Stimulated activated CD4-positive, alpha-beta T cell treated with anti-CD3 and anti-CD28 coated beads, Interleukin-1b, Interleukin-23, amount 100 ng/mL, for 24 hours (primary cell): ENCODE measurements around the gene FBXO28.
"Not testable (repeated sequence)": the region's sequence is repeated elsewhere in the genome, so short reads cannot be mapped to it uniquely, and the experiment has no call there.

Source experiments
- DNase-seq, 4 experiments: peaks; one replicate each; pipeline ENCODE4 v3.0.0-alpha.2; 2020; ENCODE audit warnings: low read depth in 4 of 4, low spot score in 1 of 4

The FBXO28 gene, protein sequence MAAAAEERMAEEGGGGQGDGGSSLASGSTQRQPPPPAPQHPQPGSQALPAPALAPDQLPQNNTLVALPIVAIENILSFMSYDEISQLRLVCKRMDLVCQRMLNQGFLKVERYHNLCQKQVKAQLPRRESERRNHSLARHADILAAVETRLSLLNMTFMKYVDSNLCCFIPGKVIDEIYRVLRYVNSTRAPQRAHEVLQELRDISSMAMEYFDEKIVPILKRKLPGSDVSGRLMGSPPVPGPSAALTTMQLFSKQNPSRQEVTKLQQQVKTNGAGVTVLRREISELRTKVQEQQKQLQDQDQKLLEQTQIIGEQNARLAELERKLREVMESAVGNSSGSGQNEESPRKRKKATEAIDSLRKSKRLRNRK

DNA sequence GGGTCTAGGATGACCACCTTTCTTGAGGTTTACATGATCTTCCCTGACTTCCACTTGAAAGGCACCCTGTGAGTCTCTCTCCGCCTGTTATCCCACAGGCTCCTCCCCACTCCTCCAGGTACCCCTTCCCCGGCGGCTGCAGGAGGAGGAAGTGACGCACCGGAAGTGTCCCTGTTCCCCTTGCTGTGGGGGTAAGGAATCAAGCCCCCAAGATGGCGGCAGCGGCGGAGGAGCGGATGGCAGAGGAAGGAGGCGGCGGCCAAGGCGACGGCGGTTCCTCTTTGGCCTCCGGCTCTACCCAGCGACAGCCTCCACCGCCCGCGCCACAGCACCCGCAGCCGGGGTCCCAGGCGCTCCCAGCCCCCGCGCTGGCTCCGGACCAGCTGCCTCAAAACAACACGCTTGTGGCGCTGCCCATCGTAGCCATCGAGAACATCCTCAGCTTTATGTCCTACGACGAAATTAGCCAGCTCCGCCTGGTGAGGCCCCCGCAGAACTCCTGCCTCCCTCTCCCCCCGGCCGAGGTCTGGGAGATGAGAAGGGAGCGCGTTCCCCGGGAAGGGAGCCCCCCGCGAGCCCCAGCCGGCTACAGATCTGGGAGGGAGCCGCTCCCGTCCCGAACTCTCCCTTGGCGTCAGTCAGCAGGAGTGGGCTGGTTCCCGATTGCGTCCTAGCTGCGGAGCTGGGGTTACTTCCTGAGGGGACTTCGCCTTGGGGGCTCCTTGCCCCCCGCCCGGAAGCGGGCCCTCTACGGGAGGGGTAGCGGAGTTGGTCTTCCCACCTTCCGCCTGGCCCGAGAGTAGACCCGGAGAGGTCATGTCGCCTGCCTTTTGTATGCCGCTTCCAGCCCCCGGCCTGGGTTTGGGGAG, at the start of gene FBXO28:
TSS of gene FBXO28 (plus strand) at position 194 of the 869 bp plus-strand sequence. CDS start at position 213, 19 bp downstream.
- peak; percentile 86 to 97 (median 90) for DNase-seq

DNA sequence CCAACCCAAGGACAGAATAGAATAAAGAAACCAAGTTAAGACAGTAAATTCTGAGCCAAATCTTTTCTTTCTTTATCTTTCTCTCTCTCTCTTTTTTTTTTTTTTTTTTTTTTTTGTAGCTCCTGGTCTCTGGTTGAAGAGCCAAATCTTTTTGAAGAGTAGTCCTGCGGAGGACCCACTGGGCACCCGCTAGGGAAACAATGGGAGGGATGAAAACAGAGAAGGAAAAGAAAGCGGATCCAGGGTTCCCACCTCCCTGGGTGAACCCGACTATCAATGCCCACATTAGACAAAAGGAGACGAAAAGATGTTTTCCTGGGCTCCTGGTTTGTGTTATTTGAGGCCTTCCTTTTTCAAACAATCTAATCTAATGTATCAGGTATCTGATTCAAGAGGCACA, 49.8 kb upstream of the FBXO28 start:
- DNase-seq: no peak

DNA sequence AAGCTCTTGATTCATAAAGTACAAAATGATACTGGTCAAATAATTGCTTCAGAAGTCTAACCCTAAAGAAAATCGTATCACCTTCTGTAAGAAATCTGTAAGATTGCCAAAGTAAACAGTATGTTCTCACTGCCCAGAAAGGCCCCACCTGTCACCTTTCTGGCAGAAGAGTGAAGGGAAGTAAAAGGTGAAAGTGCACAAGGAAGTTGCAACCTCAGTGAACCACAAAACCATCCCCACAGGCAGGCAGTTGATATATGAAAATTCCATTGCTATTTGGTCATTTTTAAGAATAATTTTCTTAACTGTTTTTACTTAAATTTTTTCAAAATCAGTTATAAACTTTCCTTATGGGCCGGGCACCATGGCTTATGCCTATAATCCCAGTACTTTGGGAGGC, 48.5 kb upstream of the FBXO28 start:
- DNase-seq: no peak

DNA sequence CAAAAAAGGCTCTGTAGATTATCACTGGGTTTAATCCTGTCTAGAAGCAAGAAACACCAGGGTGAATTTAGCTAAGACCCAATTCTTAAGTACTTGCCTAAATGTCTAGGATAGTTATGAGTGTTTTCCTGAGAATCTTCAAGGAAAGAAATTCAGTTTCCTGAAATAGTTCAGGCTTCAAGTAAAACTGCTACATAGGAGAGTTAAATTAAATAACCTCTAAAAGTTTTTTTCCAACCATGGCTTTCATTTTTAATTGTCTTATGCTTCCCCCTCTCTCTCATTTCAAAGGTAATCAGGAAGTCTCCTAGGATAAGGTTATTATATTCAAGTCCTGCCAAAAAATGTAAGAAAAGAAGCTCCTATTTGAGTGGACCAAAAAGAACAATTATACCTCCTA, 46.7 kb upstream of the FBXO28 start:
- DNase-seq: no peak

DNA sequence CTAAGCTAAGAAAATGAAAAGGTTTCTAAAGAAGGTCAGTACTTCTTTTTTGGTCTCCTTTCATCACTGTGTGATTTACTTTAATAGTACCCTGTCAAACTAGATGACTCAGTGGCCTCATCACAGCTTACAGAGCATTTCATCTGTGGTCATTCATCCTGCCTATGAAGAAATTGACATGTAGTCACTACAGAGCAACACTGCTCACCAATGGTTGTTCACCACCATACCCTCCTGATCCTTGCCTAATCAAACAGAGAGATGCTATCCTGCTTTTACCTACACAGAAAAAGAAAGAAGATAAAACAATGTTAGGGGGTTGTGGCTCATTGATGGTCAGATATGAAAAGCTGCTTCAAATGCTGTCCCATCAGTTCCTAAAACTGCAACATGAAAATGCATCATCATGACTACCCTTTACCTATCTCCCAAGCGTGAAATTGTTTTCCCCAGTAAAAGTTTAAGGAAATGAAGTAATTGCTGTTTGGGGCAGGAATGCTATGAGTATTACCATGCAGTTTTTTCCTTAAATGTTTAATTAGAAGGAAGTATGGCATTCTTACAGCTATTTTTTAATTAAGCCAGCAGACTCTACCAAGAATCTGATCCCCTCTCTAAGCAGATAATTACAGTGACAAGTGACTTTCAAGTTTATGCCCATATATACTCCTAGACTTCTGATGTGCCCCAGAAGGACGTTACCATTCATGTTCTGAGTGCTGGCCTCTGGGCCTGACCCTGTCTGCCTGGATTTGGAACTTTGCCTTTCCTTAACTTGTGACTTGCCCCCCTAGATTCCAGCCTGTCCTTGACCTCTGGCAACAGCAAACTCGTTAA, 46.1 kb upstream of the FBXO28 start:
- no peak for DNase-seq

DNA sequence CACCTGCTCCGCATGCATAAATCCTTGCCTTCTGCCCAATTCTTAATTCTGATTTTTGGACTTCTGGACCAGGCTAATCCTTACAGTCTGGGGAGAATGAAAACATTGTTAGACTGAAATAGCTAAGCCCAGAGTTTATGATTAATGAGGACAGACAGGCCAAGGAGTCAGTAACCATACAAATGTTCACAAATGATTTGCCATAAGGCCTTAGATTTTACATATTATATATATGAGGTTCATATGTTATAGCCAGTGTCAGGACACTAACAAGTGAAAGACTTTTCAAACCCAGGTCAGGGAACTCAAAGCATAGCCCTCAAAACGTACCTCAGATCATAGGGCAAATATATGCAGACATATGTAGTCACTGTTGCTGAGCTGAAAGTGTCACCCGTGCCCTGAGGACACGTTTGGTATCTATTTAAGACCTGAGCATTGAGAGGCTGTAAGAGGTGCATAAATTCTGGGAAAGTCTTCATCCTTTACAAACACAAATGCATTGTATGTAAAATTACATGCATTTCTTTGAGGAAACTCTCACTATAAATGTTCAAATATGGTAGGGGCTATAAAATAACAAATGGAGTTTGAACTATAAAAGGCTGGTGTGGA, 45.3 kb upstream of the FBXO28 start:
- no peak for DNase-seq

DNA sequence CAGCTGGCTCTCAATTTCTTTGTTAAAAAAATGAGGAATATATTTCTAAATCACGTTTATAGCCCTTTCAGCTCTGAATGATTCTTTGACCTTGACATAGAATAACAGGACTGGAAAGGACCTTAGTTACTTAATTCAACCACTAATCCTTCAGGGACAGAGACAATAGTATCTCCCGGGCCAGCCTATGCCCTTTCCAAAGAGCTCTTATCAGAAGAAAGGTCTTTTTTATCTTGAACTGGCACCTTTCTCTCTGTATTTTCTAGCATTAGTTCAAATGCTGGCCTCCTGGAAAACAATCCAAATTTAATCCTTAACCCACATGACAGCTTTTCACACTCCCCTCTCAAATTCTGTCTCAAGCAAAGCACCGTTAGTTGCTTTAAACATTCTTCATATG, 44.8 kb upstream of the FBXO28 start:
- no peak for DNase-seq

DNA sequence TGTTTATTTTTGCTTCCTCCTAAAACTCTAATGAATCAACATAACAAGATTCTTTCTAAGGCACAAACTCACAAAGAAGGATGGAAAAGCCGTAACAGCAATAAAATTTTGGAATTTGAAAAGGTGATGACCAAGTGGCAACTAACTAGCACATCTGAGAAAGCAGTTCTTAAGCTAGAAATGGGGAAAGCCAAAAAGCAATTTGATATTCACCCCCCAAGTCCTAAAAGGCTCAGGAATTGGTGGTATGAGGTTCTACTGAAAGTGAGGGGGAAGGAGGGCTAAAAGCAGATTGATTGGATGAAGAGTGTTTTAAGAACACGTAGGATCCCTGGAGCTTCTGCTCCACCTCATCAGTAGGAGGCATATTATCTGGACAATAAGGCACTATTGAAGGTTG, 43.4 kb upstream of the FBXO28 start:
- no peak for DNase-seq

DNA sequence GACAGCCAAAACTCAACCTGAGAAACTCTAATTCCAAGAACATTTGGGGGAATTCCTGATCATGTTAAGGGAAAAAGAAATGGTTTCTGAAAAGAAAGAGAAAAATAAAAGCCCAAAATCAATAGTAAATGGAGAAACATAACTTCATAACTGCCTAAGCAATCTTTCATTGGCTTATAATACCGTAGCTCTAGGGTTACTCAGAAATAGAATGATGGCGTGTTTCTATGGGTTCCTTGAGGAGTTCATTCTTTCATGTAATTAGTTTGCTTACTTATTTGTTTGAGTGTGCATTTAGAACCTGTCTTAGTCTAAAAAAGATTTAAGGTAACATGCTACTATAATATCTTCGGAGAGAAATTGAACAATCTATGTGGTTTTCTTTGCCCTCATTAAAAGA, 37.5 kb upstream of the FBXO28 start:
- no peak for DNase-seq

DNA sequence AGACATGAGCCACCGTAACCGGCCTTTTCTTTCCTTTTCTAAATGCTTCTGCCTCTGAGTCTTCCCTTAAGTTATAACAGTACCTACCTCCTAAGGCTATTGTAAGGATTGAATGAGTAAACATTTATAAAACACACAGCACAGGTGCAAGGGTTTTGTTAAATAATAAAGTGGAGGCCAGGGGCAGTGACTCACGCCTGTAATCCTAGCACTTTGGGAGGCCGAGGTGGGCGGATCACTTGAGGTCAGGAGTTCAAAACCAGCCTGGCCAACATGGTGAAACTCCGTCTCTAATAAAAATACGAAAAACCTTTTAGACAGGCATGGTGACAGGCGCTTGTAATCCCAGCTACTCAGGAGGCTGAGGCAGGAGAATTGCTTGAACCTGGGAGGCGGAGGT, 34.3 kb upstream of the FBXO28 start:
- DNase-seq: not testable (repeated sequence)

DNA sequence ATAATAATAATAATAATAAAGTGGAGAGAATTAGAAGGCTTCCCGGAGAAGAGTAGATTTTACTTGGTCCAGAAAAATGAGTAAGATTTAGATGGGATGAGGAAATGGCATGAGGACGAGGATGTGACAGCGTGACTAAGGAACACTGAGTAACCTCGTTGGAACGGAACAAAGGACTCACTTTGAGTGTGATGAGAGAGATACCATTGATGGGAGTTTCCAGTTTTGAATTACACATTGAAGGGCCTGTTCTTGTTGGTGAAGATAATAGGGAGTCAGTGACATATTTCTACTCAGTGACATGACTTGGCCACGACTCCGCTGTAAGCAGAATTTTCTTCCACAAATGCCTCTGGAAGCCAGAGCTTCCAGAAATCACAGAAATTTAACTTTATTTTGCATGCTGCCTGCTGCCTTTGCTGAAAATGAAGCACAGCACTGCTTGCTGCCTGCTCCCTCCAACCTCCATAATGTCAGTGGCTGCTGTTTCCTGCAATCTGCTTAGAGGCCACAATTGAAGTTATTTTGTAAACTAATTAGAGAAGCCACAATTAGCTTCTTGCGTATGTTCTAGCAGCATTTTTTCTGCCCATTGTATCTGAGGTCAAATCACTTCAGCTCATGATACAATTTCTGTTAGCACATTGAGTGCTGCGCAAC, 33.7 kb upstream of the FBXO28 start:
- no peak for DNase-seq

DNA sequence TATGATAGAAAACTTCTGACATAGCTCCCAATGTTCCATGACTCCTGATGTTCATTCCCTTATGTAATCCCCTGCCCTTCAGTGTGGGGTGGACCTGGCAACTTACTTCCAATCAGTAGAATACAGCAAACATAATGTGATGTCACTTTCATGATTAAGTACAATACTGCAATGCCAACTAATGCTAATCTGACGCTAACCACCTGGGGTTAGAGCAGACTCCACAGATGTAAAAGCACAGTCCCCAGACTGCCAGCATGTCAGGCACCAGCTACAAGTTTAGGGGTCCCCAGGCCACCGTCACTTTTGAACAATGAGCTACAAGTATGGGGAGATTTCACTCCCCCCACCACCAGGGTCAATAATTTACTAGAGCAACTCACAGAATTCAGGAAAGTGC, 32.3 kb upstream of the FBXO28 start:
- DNase-seq: no peak

DNA sequence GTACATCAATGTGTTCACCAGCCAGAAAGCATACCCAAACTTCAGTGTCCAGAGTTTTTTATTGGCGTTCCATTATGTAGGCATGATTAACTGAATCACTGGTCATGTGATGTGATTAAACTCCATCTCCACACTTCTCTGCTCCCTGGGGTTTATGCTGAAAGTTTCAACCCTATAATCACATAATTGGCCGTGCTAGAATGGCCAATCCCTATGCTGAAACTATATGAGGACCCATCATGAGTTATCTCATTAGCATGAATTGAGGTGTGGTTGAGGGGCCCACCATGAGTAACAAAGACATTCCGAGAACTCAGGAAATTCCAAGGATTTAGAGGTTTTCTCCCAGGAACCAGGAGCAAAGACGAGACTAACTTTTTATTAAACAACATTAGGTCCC, 31.8 kb upstream of the FBXO28 start:
- DNase-seq: no peak

DNA sequence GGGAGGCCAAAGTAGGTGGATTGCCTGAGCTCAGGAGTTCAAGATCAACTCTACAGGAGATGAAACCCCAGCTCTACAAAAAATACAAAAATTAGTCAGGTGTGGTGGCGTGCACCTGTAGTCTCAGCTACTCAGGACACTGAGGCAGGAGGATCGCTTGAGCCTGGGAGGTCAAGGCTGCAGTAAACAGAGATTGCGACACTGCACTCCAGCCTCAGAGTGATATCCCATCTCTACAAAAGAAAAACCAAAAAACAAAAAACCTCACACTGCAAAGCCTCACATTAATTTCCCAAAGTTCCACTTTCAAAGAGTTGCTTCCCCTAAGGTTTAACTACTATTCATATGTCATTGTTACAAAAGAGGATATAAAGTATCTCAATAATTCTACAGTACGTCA, 29.0 kb upstream of the FBXO28 start:
- DNase-seq: no peak

DNA sequence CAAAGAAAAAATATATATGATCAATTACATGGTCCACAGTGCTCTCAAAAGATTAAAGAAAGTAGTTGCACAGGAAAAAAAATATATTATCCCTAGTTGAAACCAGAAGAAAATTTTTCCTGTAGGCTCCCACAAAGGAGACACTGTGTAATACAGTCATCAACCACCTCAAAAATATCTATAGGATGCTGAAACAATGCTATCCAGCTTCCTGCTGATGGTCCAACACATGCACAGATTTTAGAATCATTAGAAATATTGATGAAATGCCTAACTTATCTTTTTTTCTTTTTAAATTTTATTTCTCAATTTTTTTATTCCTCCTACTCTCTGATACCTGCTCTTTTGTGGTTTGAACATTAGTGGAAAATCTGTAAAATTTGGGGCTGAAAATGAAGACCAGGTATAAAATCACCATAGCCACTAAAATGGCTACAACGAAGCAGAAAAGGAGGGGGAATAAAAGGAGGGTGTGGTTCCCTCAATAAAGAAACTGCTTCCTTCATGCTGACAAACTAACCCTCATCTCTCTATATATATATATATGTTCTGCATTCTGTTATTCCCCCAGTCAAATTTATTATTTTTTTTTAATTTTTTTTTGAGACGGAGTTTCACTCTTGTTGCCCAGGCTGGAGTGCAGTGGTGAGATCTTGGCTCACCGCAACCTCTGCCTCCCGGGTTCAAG, 28.3 kb upstream of the FBXO28 start:
- no peak for DNase-seq

DNA sequence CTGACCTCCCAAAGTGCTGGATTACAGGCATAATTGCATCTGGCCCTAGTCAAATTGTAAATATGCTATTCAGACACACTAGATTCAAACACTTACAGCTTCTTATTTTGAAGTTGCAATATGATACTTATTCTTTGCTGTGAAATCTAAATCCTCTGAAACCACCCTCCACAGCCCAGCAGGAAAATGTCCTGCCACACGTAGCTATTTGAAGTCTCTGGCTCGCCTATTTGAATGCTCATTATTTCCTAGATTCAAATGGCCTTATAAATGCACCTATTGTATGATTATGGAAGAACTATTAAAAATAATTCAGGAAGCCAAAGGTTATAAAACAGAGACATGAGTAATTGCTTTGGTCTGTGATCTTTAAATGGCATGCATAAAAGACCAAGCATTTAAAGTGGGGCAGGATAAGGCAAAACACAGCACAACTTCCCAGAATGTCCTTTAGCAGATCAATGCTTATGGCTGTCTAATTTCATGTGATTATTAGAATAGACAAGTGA, 26.6 kb upstream of the FBXO28 start:
- no peak for DNase-seq

DNA sequence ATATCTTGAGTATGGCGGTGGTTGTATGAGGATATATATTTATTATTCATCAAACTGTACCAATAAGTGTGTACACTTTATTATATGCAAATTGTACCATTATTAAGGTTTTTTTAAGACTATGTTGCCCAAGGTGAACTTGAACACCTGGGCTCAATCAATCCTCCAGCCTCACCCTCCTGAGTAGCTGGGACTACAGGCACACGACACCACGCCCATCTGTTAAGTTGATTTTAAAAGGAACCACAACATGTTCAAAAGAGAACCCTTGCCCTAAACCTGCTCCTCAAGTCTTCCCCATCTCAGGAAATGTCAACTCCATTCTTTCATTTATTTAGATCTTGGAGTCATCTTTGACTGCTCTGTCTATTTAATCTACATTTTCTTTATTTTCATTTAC, 24.3 kb upstream of the FBXO28 start:
- DNase-seq: no peak

DNA sequence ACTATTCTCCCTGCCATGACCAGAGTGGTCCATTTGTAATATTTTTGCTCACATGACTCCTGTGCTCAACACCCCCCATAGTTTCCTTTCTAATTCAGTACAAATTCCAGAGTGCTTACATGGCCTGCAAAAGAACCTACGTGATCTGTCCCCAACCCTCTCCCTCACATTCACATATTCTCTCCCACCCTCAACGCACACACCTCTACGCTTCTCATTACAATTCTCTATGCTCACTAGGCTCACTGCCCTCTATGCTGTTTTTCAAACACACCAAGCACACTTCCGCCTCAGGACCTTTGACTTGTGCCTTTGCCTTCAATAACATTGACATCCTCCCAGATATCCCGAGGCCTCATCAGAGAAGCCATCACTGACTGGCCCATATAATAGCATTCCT, 23.8 kb upstream of the FBXO28 start:
- DNase-seq: no peak

DNA sequence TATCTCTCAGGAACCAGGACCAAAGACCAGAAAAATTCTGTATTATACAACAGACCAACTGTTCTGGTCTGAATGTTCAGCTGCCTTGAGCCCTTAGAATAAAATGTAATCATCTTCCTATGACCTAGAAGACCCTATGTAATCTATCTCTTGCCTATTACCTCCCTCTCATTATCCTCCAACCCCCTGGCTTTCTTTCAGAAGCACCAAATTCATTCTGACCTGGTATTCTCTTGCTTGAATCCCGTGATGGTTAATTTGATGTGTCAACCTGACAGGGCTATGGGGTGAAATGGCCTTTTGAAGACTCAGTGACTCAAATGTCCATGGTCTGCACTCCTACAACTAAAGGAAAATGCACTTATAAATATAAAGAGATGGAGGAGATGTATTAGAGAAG, 21.8 kb upstream of the FBXO28 start:
- DNase-seq: no peak

DNA sequence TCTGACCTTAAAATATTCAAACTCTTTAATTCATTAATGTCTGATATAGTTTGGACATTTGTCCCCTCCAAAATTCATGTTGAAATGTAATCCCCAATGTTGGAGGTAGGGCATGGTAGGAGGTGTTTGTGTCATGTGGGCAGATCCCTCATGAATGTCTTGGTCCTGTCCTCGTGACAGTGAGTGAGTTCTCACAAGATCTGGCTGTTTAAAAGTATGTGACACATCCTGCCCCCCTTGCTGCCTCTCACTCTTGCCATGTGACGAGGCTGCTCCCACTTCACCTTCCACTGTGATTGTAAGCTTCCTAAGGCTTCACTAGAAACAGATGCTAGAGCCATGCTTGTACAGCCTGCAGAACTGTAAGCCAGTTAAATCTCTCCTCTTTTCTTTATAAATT, 21.3 kb upstream of the FBXO28 start:
- no peak for DNase-seq
